GM18498 (cell line): ENCODE measurements around the gene BRD9.

Source experiments
- ATAC-seq: cut with Tn5 transposase; IDR thresholded peaks from one replicate; pipeline ENCODE4 v1.9.1; 2021; ENCODE audit warnings: mild to moderate bottlenecking, moderate library complexity; ENCODE audit not compliant: unreplicated experiment

The BRD9 gene

GRCh38 chr5:819078-819477 is 73.5 kb downstream of the BRD9 start:
- ATAC-seq = no peak

- ATAC-seq = no peak
Measured at GRCh38 chr5:816176-816575, 76.4 kb downstream of the BRD9 start.

- ATAC-seq = no peak
Measured at GRCh38 chr5:815449-815848, 77.2 kb downstream of the BRD9 start.
